Measurements from ENCODE around the gene THSD7A. TPM values are rescaled to one million over a fixed set of nuclear protein-coding genes. Genes with fewer than 3 reads are reported as not detected.

The THSD7A gene
- total RNA-seq, 3 donors from 2014 or later (not counting 1 experiment from before 2014, with no cell fraction given), result 0.29 to 8.6 TPM; not detected in 1

- Mint-ChIP-seq H3K36me3 (peaks cover 20% of the 10 kb centered on the region), H3K4me3 (no peak overlapping the region), H3K9me3 (peaks cover 15 to 19% of the 10 kb centered on the region in 2 donors), H3K27ac (no peak overlapping the region), H3K4me1 (no peaks in the 10 kb centered on the region), H3K27me3 (ENCODE audit: low read depth in 2 of 2) (no peaks in the 10 kb centered on the region)
- TF ChIP-seq CTCF (IDR thresholded peaks at IDR 0.05), result no peak
- no peaks in the 10 kb centered on the region for H3K36me3 ChIP-seq (ENCODE audit: control insufficient read depth, insufficient read depth, low read length)
- no peaks in the 10 kb centered on the region for H3K4me1 ChIP-seq (ENCODE audit: control insufficient read depth, insufficient read depth, low read length)
- H3K27me3 ChIP-seq (ENCODE audit: control insufficient read depth, insufficient read depth, low read length), result no peaks in the 10 kb centered on the region
- H3K4me3 ChIP-seq (ENCODE audit: low read length), result no peak overlapping the region
- intact Hi-C loops (cut with micrococcal nuclease), result no loop called here
- WGBS (ENCODE audit: insufficient coverage), result 50% methylated on average over 1 of the region's 1 CpG
- DNase-seq (no peak), ATAC-seq (no peak)
- no peaks in the 10 kb centered on the region for H3K9me3 ChIP-seq (ENCODE audit: control insufficient read depth, insufficient read depth, low read length)
- H3K27ac ChIP-seq (ENCODE audit: low read length), result no peak overlapping the region
Measured at GRCh38 chr7:11633310-11633709, 198.7 kb downstream of the THSD7A start.

- ATAC-seq, result no peak
- DNase-seq, result no peak
Measured at GRCh38 chr7:11630355-11630754, 201.6 kb downstream of the THSD7A start.

GRCh38 chr7:11625669-11626068 is 206.3 kb downstream of the THSD7A start:
- no peak for TF ChIP-seq CTCF (IDR thresholded peaks at IDR 0.05)
- H3K9me3 Mint-ChIP-seq, result peaks cover 9 to 12% of the 10 kb centered on the region in 2 donors
- Histone ChIP-seq H3K9me3 (ENCODE audit: control insufficient read depth, insufficient read depth, low read length) (no peaks in the 10 kb centered on the region), H3K27me3 (ENCODE audit: control insufficient read depth, insufficient read depth, low read length) (no peaks in the 10 kb centered on the region), H3K36me3 (ENCODE audit: control insufficient read depth, insufficient read depth, low read length) (no peaks in the 10 kb centered on the region), H3K4me3 (ENCODE audit: low read length) (no peak overlapping the region), H3K27ac (ENCODE audit: low read length) (no peak overlapping the region), H3K4me1 (ENCODE audit: control insufficient read depth, insufficient read depth, low read length) (no peaks in the 10 kb centered on the region)
- H3K36me3 Mint-ChIP-seq, result no peaks in the 10 kb centered on the region
- no peak overlapping the region for H3K27ac Mint-ChIP-seq
- DNase-seq (no peak), ATAC-seq (no peak)
- H3K4me3 Mint-ChIP-seq, result no peak overlapping the region
- intact Hi-C loops (cut with micrococcal nuclease), result no loop called here
- no peaks in the 10 kb centered on the region for H3K4me1 Mint-ChIP-seq
- WGBS (ENCODE audit: insufficient coverage), result 68% methylated on average over 2 of the region's 2 CpGs
- no peaks in the 10 kb centered on the region for H3K27me3 Mint-ChIP-seq (ENCODE audit: low read depth in 2 of 2)

More at GRCh38 chr7:11630355-11630754, 201.6 kb downstream of the THSD7A start:
- H3K9me3 ChIP-seq (ENCODE audit: control insufficient read depth, insufficient read depth, low read length), result no peaks in the 10 kb centered on the region
- Mint-ChIP-seq H3K4me3 (no peak overlapping the region), H3K4me1 (no peaks in the 10 kb centered on the region), H3K27me3 (ENCODE audit: low read depth in 2 of 2) (no peaks in the 10 kb centered on the region), H3K9me3 (peaks cover 14 to 19% of the 10 kb centered on the region in 2 donors), H3K36me3 (peaks cover 8% of the 10 kb centered on the region), H3K27ac (no peak overlapping the region)
- no peaks in the 10 kb centered on the region for H3K4me1 ChIP-seq (ENCODE audit: control insufficient read depth, insufficient read depth, low read length)
- 83% methylated on average over 2 of the region's 2 CpGs for WGBS (ENCODE audit: insufficient coverage)
- no peak overlapping the region for H3K27ac ChIP-seq (ENCODE audit: low read length)
- no peak for TF ChIP-seq CTCF (IDR thresholded peaks at IDR 0.05)
- H3K4me3 ChIP-seq (ENCODE audit: low read length), result no peak overlapping the region
- H3K27me3 ChIP-seq (ENCODE audit: control insufficient read depth, insufficient read depth, low read length), result no peaks in the 10 kb centered on the region
- intact Hi-C loops (cut with micrococcal nuclease), result no loop called here
- no peaks in the 10 kb centered on the region for H3K36me3 ChIP-seq (ENCODE audit: control insufficient read depth, insufficient read depth, low read length)

- TF ChIP-seq CTCF (IDR thresholded peaks at IDR 0.05), result no peak
- DNase-seq (no peak), ATAC-seq (no peak)
- Mint-ChIP-seq H3K36me3 (no peaks in the 10 kb centered on the region), H3K9me3 (peaks cover 5 to 12% of the 10 kb centered on the region in 2 donors), H3K4me1 (no peaks in the 10 kb centered on the region), H3K27ac (no peak overlapping the region), H3K4me3 (no peak overlapping the region), H3K27me3 (ENCODE audit: low read depth in 2 of 2) (no peaks in the 10 kb centered on the region)
- 92% methylated on average over 3 of the region's 4 CpGs for WGBS (ENCODE audit: insufficient coverage)
- Histone ChIP-seq H3K27me3 (ENCODE audit: control insufficient read depth, insufficient read depth, low read length) (no peaks in the 10 kb centered on the region), H3K36me3 (ENCODE audit: control insufficient read depth, insufficient read depth, low read length) (no peaks in the 10 kb centered on the region), H3K9me3 (ENCODE audit: control insufficient read depth, insufficient read depth, low read length) (no peaks in the 10 kb centered on the region), H3K4me3 (ENCODE audit: low read length) (no peak overlapping the region), H3K4me1 (ENCODE audit: control insufficient read depth, insufficient read depth, low read length) (no peaks in the 10 kb centered on the region), H3K27ac (ENCODE audit: low read length) (no peak overlapping the region)
- intact Hi-C loops (cut with micrococcal nuclease), result no loop called here
Measured at GRCh38 chr7:11623093-11623678, 208.8 kb downstream of the THSD7A start.

Data from natural killer cell (primary cell).